Measurements from ENCODE around the gene PAK6.

GRCh38 chr15:40229316-40229715 lies 9.5 kb upstream of the PAK6 start:
- TF ChIP-seq TAF1 (IDR thresholded peaks at IDR 0.05; ENCODE audit: low read depth, low read length) (no peak), POLR2AphosphoS5 (IDR thresholded peaks at IDR 0.05; ENCODE audit: low read depth, low read length) (no peak), POLR2A (IDR thresholded peaks at IDR 0.05; ENCODE audit: low read depth, low read length) (no peak)

Measured in GM12891 (cell line).